WTC11 (cell line): ENCODE results near the gene YPEL1. TPM values are rescaled to one million over a fixed set of nuclear protein-coding genes. Genes with fewer than 3 reads are reported as not detected.

ENCODE experiments used
- ATAC-seq: fragments of 200-7000 bp; cut with Tn5 transposase; 2 replicates; pipeline ENCODE4 v1.10.0; 2021; ENCODE audit warnings: mild to moderate bottlenecking, moderate library complexity
- CTCF ChIA-PET: fragments of 300-600 bp; sonication (Branson Sonifier 250); formaldehyde crosslinking; loops from one replicate; lab custom pipeline; 2021; ENCODE audit warnings: antibody characterized with exemption; lab: Charles Lee
- POLR2A ChIA-PET: fragments of 350-600 bp; sonication (Branson Sonifier 250); formaldehyde crosslinking; loops from one replicate; lab custom pipeline; 2021; ENCODE audit warnings: antibody characterized with exemption; lab: Charles Lee
- DNase-seq: peaks from one replicate; pipeline ENCODE4 v3.0.0; 2021; ENCODE audit warnings: low spot score
- H3K27ac Mint-ChIP-seq: 2 replicates; pipeline ENCODE4 v1.8.0; 2021; ENCODE audit warnings: mixed read lengths
- H3K27me3 Mint-ChIP-seq: 2 replicates; pipeline ENCODE4 v1.8.0; 2021; ENCODE audit warnings: low read depth, mild to moderate bottlenecking, moderate library complexity, mixed read lengths
- H3K36me3 Mint-ChIP-seq: 2 replicates; pipeline ENCODE4 v1.8.0; 2021; ENCODE audit warnings: mixed read lengths
- H3K4me1 Mint-ChIP-seq: 2 replicates; pipeline ENCODE4 v1.8.0; 2022; ENCODE audit warnings: mixed read lengths
- H3K4me3 Mint-ChIP-seq: 2 replicates; pipeline ENCODE4 v1.8.0; 2021; ENCODE audit warnings: mild to moderate bottlenecking, moderate library complexity, mixed read lengths
- H3K9me3 Mint-ChIP-seq: 2 replicates; pipeline ENCODE4 v1.8.0; 2021; ENCODE audit warnings: mixed read lengths
- CBFB ChIP-seq: sonication (generic); formaldehyde crosslinking; IDR thresholded peaks from 2 replicates; pipeline ENCODE4 v1.8.1; 2022; ENCODE audit warnings: mild to moderate bottlenecking, low read depth, missing genetic modification reagents
- CREB1 ChIP-seq: sonication (generic); formaldehyde crosslinking; IDR thresholded peaks from 2 replicates; pipeline ENCODE4 v1.8.0; 2023; ENCODE audit warnings: mild to moderate bottlenecking, missing genetic modification reagents
- CREM ChIP-seq: sonication (generic); formaldehyde crosslinking; IDR thresholded peaks from 2 replicates; pipeline ENCODE4 v1.8.1; 2022; ENCODE audit warnings: mild to moderate bottlenecking, missing genetic modification reagents, moderate library complexity
- ELF4 ChIP-seq: sonication (generic); formaldehyde crosslinking; IDR thresholded peaks from 2 replicates; pipeline ENCODE4 v1.8.1; 2022; ENCODE audit warnings: low read depth, mild to moderate bottlenecking, moderate library complexity, missing genetic modification reagents
- FOXJ3 ChIP-seq: sonication (generic); formaldehyde crosslinking; IDR thresholded peaks from 2 replicates; pipeline ENCODE4 v1.9.0; 2021; ENCODE audit warnings: missing genetic modification reagents, mild to moderate bottlenecking, borderline replicate concordance
- GABPB1 ChIP-seq: sonication (generic); formaldehyde crosslinking; IDR thresholded peaks from 2 replicates; pipeline ENCODE4 v1.8.1; 2023; ENCODE audit warnings: mild to moderate bottlenecking, missing genetic modification reagents
- GRHL2 ChIP-seq: fragments of 250-450 bp; sonication (Bioruptor Pico); IDR thresholded peaks from 2 replicates; pipeline ENCODE4 v1.8.0; 2022; ENCODE audit warnings: mild to moderate bottlenecking, moderate library complexity; ENCODE audit not compliant: insufficient replicate concordance, severe bottlenecking
- GTF2I ChIP-seq: fragments of 250-450 bp; sonication (Bioruptor Pico); conservative IDR thresholded peaks from 2 replicates; pipeline ENCODE4 v1.4.0; 2021; ENCODE audit warnings: mild to moderate bottlenecking
- JAZF1 ChIP-seq: fragments of 250-450 bp; sonication (Bioruptor Pico); IDR thresholded peaks from 2 replicates; pipeline ENCODE4 v1.9.0; 2021; ENCODE audit warnings: moderate library complexity, mild to moderate bottlenecking, inconsistent platforms
- NFYB ChIP-seq: sonication (generic); formaldehyde crosslinking; conservative IDR thresholded peaks from 2 replicates; pipeline ENCODE4 v1.8.0; 2022; ENCODE audit warnings: low read depth, missing genetic modification reagents
- NR2C2 ChIP-seq: sonication (generic); formaldehyde crosslinking; IDR thresholded peaks from 2 replicates; pipeline ENCODE4 v1.8.0; 2022; ENCODE audit warnings: mild to moderate bottlenecking, missing genetic modification reagents
- SP1 ChIP-seq: sonication (generic); formaldehyde crosslinking; conservative IDR thresholded peaks from 2 replicates; pipeline ENCODE4 v1.8.1; 2022; ENCODE audit warnings: missing genetic modification reagents
- ZNF121 ChIP-seq: sonication (generic); formaldehyde crosslinking; IDR thresholded peaks from 2 replicates; pipeline ENCODE4 v1.8.0; 2023; ENCODE audit warnings: missing genetic modification reagents
- ZNF416 ChIP-seq: fragments of 250-450 bp; sonication (Bioruptor Pico); IDR thresholded peaks from 2 replicates; pipeline ENCODE4 v1.9.0; 2021; ENCODE audit warnings: mild to moderate bottlenecking, inconsistent platforms
- total RNA-seq: library from RNA; stranded (reverse); gene quantifications from 3 replicates; pipeline ENCODE4 v1.2.3, GENCODE V29; 2021
- TF ChIP-seq, protein P1 (sequence below): sonication (generic); formaldehyde crosslinking; IDR thresholded peaks from 2 replicates; pipeline ENCODE4 v1.8.0; 2022; ENCODE audit warnings: mild to moderate bottlenecking, missing genetic modification reagents
- TF ChIP-seq, protein P2 (sequence below): sonication (generic); formaldehyde crosslinking; IDR thresholded peaks from 2 replicates; pipeline ENCODE4 v1.8.0; 2023; ENCODE audit warnings: mild to moderate bottlenecking, missing genetic modification reagents
- TF ChIP-seq, protein P3 (sequence below): sonication (generic); formaldehyde crosslinking; IDR thresholded peaks from 2 replicates; pipeline ENCODE4 v1.8.1; 2023; ENCODE audit warnings: mild to moderate bottlenecking, missing genetic modification reagents, moderate library complexity
- TF ChIP-seq, protein P4 (sequence below): fragments of 250-450 bp; sonication (Bioruptor Pico); IDR thresholded peaks from 2 replicates; pipeline ENCODE4 v1.9.0; 2021; ENCODE audit warnings: mild to moderate bottlenecking
- TF ChIP-seq, protein P5 (sequence below): sonication (generic); formaldehyde crosslinking; IDR thresholded peaks from 2 replicates; pipeline ENCODE4 v1.8.1; 2022; ENCODE audit warnings: missing genetic modification reagents, borderline replicate concordance
- TF ChIP-seq, protein P6 (sequence below): sonication (generic); formaldehyde crosslinking; IDR thresholded peaks from 2 replicates; pipeline ENCODE4 v1.8.0; 2023; ENCODE audit warnings: missing genetic modification reagents
- TF ChIP-seq, protein P7 (sequence below): sonication (generic); formaldehyde crosslinking; IDR thresholded peaks from 2 replicates; pipeline ENCODE4 v1.8.0; 2022; ENCODE audit warnings: mild to moderate bottlenecking, missing genetic modification reagents
- TF ChIP-seq, protein P8 (sequence below): sonication (generic); formaldehyde crosslinking; IDR thresholded peaks from 2 replicates; pipeline ENCODE4 v1.8.1; 2022; ENCODE audit warnings: mild to moderate bottlenecking, missing genetic modification reagents, moderate library complexity, borderline replicate concordance
- TF ChIP-seq, protein P9 (sequence below): sonication (generic); formaldehyde crosslinking; IDR thresholded peaks from 2 replicates; pipeline ENCODE4 v1.8.1; 2023; ENCODE audit warnings: mild to moderate bottlenecking, missing genetic modification reagents, moderate library complexity

Gene YPEL1
- total RNA-seq, 1 experiment from 2014 or later: 7.7 TPM

DNA sequence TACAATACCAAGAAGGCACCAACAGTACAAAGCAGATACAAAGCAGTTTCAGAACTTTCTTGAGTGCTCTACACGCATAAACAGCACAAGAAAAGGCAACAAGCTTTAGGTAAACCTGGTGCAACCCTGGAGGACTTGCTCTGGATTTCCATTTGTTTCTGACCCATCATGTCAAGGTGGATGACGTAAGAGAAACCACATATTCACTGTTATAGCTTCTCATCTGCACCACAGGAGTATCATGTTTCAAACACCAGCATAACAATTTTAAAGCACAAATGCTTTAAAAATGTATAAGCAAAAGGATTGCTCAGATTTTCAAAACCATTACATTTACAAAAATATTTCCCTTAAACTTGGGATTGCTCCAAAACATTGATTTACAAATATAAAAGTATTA lies 25.0 kb upstream of the YPEL1 start:
- no peak for DNase-seq
- ChIA-PET CTCF (no interaction called here), POLR2A (interaction anchor here (0.6 kb wide), 1 partner anchor 60 kb away, joined by 3 read pairs; no protein-coding TSS in a partner anchor)
- no peak overlapping the region for H3K27ac Mint-ChIP-seq
- no peak for TF ChIP-seq CBFB (CRISPR knock-in tag)
- TF ChIP-seq ZNF121: no peak
- TF ChIP-seq, protein P1, sequence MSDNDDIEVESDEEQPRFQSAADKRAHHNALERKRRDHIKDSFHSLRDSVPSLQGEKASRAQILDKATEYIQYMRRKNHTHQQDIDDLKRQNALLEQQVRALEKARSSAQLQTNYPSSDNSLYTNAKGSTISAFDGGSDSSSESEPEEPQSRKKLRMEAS (CRISPR knock-in tag): no peak
- TF ChIP-seq, protein P2, sequence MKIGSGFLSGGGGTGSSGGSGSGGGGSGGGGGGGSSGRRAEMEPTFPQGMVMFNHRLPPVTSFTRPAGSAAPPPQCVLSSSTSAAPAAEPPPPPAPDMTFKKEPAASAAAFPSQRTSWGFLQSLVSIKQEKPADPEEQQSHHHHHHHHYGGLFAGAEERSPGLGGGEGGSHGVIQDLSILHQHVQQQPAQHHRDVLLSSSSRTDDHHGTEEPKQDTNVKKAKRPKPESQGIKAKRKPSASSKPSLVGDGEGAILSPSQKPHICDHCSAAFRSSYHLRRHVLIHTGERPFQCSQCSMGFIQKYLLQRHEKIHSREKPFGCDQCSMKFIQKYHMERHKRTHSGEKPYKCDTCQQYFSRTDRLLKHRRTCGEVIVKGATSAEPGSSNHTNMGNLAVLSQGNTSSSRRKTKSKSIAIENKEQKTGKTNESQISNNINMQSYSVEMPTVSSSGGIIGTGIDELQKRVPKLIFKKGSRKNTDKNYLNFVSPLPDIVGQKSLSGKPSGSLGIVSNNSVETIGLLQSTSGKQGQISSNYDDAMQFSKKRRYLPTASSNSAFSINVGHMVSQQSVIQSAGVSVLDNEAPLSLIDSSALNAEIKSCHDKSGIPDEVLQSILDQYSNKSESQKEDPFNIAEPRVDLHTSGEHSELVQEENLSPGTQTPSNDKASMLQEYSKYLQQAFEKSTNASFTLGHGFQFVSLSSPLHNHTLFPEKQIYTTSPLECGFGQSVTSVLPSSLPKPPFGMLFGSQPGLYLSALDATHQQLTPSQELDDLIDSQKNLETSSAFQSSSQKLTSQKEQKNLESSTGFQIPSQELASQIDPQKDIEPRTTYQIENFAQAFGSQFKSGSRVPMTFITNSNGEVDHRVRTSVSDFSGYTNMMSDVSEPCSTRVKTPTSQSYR (CRISPR knock-in tag): no peak
- TF ChIP-seq, protein P3, sequence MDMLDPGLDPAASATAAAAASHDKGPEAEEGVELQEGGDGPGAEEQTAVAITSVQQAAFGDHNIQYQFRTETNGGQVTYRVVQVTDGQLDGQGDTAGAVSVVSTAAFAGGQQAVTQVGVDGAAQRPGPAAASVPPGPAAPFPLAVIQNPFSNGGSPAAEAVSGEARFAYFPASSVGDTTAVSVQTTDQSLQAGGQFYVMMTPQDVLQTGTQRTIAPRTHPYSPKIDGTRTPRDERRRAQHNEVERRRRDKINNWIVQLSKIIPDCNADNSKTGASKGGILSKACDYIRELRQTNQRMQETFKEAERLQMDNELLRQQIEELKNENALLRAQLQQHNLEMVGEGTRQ (CRISPR knock-in tag): no peak
- no peak for TF ChIP-seq NFYB
- TF ChIP-seq, protein P4, sequence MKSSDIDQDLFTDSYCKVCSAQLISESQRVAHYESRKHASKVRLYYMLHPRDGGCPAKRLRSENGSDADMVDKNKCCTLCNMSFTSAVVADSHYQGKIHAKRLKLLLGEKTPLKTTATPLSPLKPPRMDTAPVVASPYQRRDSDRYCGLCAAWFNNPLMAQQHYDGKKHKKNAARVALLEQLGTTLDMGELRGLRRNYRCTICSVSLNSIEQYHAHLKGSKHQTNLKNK (CRISPR knock-in tag): no peak
- no peak for TF ChIP-seq GABPB1 (CRISPR knock-in tag)
- TF ChIP-seq FOXJ3 (CRISPR knock-in tag): no peak
- H3K36me3 Mint-ChIP-seq: peaks cover 48% of the 10 kb centered on the region
- 0 out of 2 replicates have a peak, but pooled peaks cover 2% of the 10 kb centered on the region for H3K4me1 Mint-ChIP-seq
- H3K4me3 Mint-ChIP-seq: no peak overlapping the region
- no peaks in the 10 kb centered on the region for H3K9me3 Mint-ChIP-seq
- no peaks in the 10 kb centered on the region for H3K27me3 Mint-ChIP-seq
- ATAC-seq: no peak

DNA sequence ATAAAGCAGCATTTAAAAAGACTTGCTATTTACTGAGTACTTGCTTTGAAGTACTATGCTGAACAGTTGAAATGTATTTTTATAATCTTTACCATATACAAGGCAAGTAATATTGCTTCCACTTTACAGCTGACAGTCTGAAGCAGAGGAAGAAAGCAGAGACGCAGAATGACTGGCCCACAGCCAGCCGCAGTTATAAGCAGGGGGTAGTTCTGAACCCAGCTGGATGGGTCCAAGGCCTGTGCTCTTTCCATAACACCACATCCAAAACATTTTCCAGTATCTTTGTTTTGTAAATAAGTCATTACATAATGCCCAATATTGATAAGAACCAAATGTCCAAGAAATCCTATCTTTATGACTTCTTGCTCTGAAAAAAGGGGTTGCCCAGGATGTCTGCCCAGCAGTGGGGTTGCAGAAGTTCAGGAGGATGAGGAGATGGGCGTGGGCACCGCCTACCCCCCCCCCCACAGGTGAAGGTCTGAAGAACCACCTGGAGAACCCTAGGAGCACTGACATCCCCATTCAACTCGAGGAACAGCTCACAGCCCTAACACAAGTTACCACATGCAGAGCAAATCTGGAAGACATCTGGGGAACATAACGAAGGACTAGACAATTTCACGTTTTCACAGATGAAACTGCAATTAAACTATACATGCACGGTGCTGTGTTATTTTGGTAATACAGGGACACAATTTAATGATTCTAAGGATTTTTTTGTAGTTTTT lies 24.2 kb upstream of the YPEL1 start:
- DNase-seq (no peak), ATAC-seq (no peak)
- Mint-ChIP-seq H3K4me1 (0 out of 2 replicates have a peak, but pooled peaks cover 2% of the 10 kb centered on the region), H3K27ac (no peak overlapping the region), H3K36me3 (peaks cover 40% of the 10 kb centered on the region), H3K27me3 (no peaks in the 10 kb centered on the region), H3K9me3 (no peaks in the 10 kb centered on the region), H3K4me3 (no peak overlapping the region)
- CTCF ChIA-PET: no interaction called here
- POLR2A ChIA-PET: no interaction called here
- no peak for TF ChIP-seq CREB1 (CRISPR knock-in tag)
- TF ChIP-seq GRHL2 (CRISPR knock-in tag): no peak
- TF ChIP-seq SP1 (CRISPR knock-in tag): no peak
- TF ChIP-seq GTF2I: no peak
- TF ChIP-seq, protein P5, sequence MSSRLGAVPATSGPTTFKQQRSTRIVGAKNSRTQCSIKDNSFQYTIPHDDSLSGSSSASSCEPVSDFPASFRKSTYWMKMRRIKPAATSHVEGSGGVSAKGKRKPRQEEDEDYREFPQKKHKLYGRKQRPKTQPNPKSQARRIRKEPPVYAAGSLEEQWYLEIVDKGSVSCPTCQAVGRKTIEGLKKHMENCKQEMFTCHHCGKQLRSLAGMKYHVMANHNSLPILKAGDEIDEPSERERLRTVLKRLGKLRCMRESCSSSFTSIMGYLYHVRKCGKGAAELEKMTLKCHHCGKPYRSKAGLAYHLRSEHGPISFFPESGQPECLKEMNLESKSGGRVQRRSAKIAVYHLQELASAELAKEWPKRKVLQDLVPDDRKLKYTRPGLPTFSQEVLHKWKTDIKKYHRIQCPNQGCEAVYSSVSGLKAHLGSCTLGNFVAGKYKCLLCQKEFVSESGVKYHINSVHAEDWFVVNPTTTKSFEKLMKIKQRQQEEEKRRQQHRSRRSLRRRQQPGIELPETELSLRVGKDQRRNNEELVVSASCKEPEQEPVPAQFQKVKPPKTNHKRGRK (CRISPR knock-in tag): no peak
- TF ChIP-seq ZNF121: no peak
- TF ChIP-seq ZNF416 (CRISPR knock-in tag): no peak
- TF ChIP-seq ELF4 (CRISPR knock-in tag): no peak
- TF ChIP-seq CREM (CRISPR knock-in tag): no peak
- TF ChIP-seq, protein P6, sequence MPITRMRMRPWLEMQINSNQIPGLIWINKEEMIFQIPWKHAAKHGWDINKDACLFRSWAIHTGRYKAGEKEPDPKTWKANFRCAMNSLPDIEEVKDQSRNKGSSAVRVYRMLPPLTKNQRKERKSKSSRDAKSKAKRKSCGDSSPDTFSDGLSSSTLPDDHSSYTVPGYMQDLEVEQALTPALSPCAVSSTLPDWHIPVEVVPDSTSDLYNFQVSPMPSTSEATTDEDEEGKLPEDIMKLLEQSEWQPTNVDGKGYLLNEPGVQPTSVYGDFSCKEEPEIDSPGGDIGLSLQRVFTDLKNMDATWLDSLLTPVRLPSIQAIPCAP (CRISPR knock-in tag): no peak
- TF ChIP-seq, protein P7, sequence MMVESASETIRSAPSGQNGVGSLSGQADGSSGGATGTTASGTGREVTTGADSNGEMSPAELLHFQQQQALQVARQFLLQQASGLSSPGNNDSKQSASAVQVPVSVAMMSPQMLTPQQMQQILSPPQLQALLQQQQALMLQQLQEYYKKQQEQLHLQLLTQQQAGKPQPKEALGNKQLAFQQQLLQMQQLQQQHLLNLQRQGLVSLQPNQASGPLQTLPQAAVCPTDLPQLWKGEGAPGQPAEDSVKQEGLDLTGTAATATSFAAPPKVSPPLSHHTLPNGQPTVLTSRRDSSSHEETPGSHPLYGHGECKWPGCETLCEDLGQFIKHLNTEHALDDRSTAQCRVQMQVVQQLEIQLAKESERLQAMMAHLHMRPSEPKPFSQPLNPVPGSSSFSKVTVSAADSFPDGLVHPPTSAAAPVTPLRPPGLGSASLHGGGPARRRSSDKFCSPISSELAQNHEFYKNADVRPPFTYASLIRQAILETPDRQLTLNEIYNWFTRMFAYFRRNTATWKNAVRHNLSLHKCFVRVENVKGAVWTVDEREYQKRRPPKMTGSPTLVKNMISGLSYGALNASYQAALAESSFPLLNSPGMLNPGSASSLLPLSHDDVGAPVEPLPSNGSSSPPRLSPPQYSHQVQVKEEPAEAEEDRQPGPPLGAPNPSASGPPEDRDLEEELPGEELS (CRISPR knock-in tag): no peak
- no peak for TF ChIP-seq JAZF1
- TF ChIP-seq, protein P8, sequence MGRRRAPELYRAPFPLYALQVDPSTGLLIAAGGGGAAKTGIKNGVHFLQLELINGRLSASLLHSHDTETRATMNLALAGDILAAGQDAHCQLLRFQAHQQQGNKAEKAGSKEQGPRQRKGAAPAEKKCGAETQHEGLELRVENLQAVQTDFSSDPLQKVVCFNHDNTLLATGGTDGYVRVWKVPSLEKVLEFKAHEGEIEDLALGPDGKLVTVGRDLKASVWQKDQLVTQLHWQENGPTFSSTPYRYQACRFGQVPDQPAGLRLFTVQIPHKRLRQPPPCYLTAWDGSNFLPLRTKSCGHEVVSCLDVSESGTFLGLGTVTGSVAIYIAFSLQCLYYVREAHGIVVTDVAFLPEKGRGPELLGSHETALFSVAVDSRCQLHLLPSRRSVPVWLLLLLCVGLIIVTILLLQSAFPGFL (CRISPR knock-in tag): no peak
- no peak for TF ChIP-seq NR2C2
- TF ChIP-seq, protein P9, sequence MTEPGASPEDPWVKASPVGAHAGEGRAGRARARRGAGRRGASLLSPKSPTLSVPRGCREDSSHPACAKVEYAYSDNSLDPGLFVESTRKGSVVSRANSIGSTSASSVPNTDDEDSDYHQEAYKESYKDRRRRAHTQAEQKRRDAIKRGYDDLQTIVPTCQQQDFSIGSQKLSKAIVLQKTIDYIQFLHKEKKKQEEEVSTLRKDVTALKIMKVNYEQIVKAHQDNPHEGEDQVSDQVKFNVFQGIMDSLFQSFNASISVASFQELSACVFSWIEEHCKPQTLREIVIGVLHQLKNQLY (CRISPR knock-in tag): no peak
